IPS-18a (cell line): ENCODE results near the gene S100A2.

Source experiments
- H3K27ac ChIP-seq: one replicate; pipeline ENCODE4 v1.5.1; 2013; ENCODE audit warnings: low read length
- H3K27me3 ChIP-seq: one replicate; pipeline ENCODE4 v1.6.1; 2013; ENCODE audit warnings: mild to moderate bottlenecking, low read length; ENCODE audit not compliant: control insufficient read depth, insufficient read depth
- H3K36me3 ChIP-seq: one replicate; pipeline ENCODE4 v1.6.1; 2013; ENCODE audit warnings: low read depth, low read length; ENCODE audit not compliant: control insufficient read depth
- H3K4me1 ChIP-seq: one replicate; pipeline ENCODE4 v1.6.1; 2013; ENCODE audit warnings: low read depth, low read length; ENCODE audit not compliant: control insufficient read depth
- H3K4me3 ChIP-seq: one replicate; pipeline ENCODE4 v1.5.1; 2013; ENCODE audit warnings: low read length
- H3K9ac ChIP-seq: one replicate; pipeline ENCODE4 v1.6.1; 2013; ENCODE audit warnings: mild to moderate bottlenecking, low read length, moderate library complexity
- H3K9me3 ChIP-seq: one replicate; pipeline ENCODE4 v1.6.1; 2013; ENCODE audit warnings: low read depth, low read length; ENCODE audit not compliant: control insufficient read depth

S100A2 gene

DNA sequence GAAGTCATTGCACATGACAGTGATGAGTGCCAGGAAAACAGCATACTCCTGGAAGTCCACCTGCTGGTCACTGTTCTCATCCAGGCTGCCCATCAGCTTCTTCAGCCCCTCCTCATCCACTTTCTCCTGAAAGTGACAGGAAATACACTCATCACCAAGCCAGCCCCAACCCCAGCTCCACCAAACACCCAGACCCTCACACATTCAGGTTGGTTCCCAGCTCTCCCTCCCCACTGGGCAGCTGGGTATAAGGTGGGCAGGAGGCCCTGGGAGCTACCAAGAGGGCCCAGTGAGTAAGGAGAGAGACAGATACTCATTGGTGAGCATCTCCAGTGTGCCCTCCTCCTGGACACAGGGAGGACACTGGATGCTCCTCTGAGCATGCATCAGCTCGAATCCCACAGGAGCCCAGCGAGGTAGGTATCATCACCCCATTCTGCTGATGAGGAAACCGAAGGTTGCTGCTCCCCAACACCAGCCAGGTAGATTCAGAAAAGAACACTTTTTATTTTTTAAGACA is 4.1 kb downstream of the S100A2 start:
- Histone ChIP-seq H3K36me3 (no peaks in the 10 kb centered on the region), H3K27me3 (no peaks in the 10 kb centered on the region), H3K27ac (no peak overlapping the region), H3K9ac (no peak overlapping the region), H3K9me3 (no peaks in the 10 kb centered on the region), H3K4me1 (peaks cover 9% of the 10 kb centered on the region), H3K4me3 (no peak overlapping the region)

DNA sequence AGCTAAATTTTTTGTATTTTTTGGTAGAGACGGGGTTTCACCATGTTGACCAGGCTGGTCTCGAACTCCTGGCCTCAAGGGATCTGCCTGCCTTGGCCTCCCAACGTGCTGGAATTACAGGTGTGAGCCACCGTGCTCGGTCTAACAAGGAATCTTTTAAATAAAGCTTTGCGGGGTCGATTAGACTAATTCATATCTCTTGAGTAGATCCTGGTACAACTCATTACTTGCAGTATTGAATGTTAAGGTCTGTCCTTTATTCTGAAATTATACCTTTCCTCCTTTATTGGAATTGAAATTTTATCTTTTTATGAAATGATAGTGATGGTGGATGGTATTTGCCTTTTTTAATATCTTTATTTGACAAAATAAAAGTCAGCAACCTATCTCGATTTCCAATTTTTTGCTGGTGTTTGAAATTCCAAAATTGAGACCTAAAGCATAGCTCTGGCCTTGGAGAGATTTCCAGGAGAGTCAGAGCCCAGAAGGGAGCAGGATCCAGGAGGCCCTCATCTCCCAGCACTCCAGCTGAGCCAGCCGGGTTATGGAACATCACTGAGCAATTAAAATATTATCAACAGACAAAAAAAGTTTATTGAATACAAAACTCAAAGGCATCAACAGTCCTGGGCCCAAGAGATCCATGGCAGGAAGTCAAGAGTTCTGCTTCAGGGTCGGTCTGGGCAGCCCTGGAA is 4.7 kb downstream of the S100A2 start:
- Histone ChIP-seq H3K36me3 (no peaks in the 10 kb centered on the region), H3K27me3 (no peaks in the 10 kb centered on the region), H3K4me3 (no peak overlapping the region), H3K4me1 (peaks cover 7% of the 10 kb centered on the region), H3K9me3 (no peaks in the 10 kb centered on the region), H3K9ac (no peak overlapping the region), H3K27ac (no peak overlapping the region)

DNA sequence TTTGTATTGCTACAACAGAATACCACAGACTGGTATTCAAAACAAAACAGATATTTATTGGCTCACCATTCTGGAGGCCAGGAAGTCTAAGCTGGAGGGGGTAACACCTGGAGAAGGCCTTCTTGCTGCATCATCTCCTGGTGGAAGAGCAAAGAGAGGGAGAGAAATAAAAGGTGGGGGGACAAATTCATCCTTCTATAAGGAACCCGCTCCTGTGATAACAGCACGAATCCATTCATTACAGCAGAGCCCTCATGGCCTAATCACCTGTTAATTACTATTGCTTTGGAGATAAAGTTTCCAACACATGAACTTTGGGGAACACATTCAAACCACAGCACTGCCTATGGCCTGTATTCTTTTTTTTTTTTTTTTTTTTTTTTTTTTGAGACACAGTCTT is 5.4 kb downstream of the S100A2 start:
- H3K9ac ChIP-seq = no peak overlapping the region
- H3K36me3 ChIP-seq = no peaks in the 10 kb centered on the region
- no peaks in the 10 kb centered on the region for H3K27me3 ChIP-seq
- H3K4me1 ChIP-seq = peaks cover under 1% of the 10 kb centered on the region
- H3K9me3 ChIP-seq = no peaks in the 10 kb centered on the region
- H3K4me3 ChIP-seq = no peak overlapping the region
- H3K27ac ChIP-seq = no peak overlapping the region

DNA sequence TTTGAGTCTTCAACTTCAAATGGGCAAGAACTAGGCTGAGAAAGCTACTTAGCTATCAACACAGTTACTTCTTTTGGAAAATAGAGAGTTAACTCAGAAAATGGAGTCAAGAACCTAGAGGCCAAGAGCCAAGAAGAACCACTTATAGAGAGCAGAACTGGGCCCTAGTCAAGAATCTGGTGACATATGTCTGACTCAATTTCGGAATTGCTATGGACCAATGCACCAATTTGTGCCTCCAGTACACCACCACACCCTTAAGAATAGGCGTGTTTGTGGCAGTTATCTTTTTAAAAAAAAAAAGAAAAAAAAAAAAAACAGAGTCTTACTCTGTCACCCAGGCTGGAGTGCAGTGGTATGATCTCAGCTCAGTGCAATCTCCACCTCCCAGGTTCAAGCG is 7.8 kb downstream of the S100A2 start:
- Histone ChIP-seq H3K9ac (no peak overlapping the region), H3K4me1 (no peaks in the 10 kb centered on the region), H3K27ac (no peak overlapping the region), H3K27me3 (no peaks in the 10 kb centered on the region), H3K9me3 (no peaks in the 10 kb centered on the region), H3K4me3 (no peak overlapping the region), H3K36me3 (no peaks in the 10 kb centered on the region)

DNA sequence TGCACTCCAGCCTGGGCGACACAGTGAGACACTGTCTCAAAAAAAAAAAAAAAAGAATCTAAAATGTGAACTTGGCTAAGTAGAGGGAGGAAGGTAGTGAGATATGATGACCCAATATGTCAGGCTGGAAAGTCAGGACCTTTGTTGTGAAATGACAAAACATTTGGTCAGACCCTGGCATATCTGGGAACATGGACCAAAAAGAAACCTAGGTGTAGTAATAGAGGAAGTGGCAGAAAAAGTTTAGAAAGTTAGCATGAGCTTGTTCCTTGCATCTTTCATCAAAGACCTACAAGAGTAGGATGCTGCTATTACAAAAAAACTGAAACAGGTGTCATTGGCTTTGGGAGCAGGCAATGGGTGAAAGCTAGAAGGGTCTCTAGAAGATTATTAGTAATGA is 9.3 kb downstream of the S100A2 start:
- no peak overlapping the region for H3K27ac ChIP-seq
- H3K27me3 ChIP-seq = no peaks in the 10 kb centered on the region
- no peaks in the 10 kb centered on the region for H3K9me3 ChIP-seq
- no peak overlapping the region for H3K9ac ChIP-seq
- no peaks in the 10 kb centered on the region for H3K4me1 ChIP-seq
- no peak overlapping the region for H3K4me3 ChIP-seq
- no peaks in the 10 kb centered on the region for H3K36me3 ChIP-seq

DNA sequence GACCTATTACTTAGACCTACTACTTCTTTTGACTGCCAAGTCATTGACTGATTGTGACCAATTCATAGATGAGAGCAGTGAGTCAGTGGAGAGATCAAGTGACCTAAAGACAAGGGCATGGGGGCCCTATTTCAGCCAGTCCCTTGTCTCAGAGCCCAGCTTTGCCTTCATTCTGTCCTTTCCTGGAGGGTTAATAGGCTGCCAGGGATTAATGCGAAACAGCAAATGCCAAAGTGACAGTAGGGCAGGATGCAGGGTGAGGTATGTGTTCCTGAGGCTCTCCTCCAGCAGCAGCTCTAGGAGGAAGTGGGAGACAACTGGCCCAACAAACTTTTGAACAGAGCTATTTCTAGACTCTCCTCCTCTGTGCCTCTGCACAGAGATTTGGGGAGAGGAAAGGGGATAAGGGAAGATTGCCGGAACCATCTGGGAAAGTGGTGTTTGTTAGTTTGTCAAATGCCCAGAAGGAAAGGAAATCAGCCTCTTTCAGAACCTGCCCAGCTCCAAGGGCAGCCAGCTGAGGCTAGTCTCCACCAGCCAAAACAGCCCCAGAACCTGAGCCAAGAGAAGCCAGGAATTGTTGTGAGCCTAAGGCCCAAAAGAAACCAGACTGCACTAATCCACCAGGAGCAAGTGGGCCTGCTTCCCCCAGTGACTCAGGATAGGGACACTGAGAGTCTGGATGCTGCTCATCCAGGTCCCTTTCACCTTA is 11.7 kb downstream of the S100A2 start:
- H3K9me3 ChIP-seq = no peaks in the 10 kb centered on the region
- H3K4me1 ChIP-seq = peaks cover 5% of the 10 kb centered on the region
- no peaks in the 10 kb centered on the region for H3K27me3 ChIP-seq
- no peak overlapping the region for H3K9ac ChIP-seq
- H3K27ac ChIP-seq = no peak overlapping the region
- no peak overlapping the region for H3K4me3 ChIP-seq
- no peaks in the 10 kb centered on the region for H3K36me3 ChIP-seq

DNA sequence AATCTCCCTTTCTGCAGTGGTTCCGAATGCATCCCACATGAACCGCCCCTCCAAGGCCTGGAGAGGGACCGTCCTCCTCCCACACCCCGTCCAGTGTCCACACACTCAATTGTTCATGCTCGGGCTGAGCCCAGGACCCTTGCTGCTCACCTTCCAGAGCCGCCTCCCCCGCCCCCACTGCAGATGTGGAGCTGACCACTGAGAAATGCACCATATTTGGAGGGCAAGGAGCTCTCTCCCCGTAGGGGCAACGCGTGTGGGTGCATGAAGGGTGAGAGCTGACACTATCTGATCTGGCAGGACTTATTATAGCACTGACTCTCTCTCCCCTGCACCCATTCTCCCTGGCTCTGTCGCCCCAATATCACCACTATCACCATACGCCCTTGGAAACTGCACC is 12.5 kb downstream of the S100A2 start:
- Histone ChIP-seq H3K27ac (no peak overlapping the region), H3K36me3 (no peaks in the 10 kb centered on the region)

DNA sequence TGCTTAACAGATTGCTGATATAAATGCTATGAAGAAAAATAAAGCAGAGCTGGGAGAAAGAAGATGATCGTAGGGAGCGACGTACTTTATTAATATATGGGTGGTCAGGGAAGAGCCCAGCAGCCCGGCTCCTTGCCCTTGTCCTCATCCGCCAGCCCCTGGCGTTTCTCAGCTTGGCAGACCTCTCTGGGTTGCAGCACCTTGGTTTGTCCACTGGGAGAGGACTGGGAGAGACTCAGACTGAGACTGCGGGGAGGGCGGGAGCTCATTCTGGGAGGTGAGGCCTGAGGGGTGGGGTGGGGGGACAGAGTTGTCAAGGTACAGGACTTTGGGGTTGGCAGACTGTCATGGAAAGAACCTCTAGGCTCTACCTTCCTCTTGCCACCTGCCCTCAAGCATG is 13.3 kb downstream of the S100A2 start:
- H3K36me3 ChIP-seq = no peaks in the 10 kb centered on the region
- H3K4me1 ChIP-seq = peaks cover 5% of the 10 kb centered on the region
- H3K27ac ChIP-seq = no peak overlapping the region
- H3K9me3 ChIP-seq = no peaks in the 10 kb centered on the region
- H3K4me3 ChIP-seq = no peak overlapping the region
- H3K27me3 ChIP-seq = no peaks in the 10 kb centered on the region
- no peak overlapping the region for H3K9ac ChIP-seq

More for the DNA sequence above, 12.5 kb downstream of the S100A2 start:
- peaks cover 5% of the 10 kb centered on the region for H3K4me1 ChIP-seq
- no peaks in the 10 kb centered on the region for H3K9me3 ChIP-seq
- H3K27me3 ChIP-seq = no peaks in the 10 kb centered on the region
- no peak overlapping the region for H3K9ac ChIP-seq
- no peak overlapping the region for H3K4me3 ChIP-seq

DNA sequence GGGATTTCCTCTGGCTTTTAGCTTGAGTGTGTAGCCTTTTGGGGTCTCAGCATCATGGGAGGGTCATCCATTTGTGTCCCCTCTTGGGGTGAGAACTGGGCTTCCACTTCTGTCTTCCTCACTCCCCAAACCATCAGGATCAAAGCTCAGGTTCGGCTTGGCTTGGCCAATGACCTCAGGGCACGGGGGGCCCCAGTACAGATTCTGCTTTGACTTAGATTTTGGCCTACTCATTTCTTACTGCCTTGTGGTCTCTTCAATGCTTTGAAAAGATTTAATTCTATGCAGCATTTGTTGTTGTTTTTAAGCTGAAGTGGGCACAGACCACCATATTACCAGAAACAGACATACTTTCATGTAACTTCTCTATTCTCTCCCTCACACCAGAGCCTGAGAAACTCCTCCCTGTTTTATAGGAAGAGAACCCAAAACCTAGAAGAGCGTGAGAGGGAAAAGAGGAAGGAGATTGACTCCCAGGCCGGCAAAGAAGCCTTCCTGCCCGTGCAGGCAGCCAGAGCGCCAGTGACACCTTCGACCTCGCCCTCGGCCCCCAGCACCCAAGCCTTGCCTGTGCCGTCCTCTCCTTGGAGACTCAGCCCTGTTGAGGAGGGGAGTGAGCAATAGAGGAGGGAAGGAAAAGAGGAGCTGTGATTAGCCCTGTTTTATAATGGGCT is 14.7 kb downstream of the S100A2 start:
- H3K27ac ChIP-seq = no peak overlapping the region
- no peaks in the 10 kb centered on the region for H3K36me3 ChIP-seq
- no peaks in the 10 kb centered on the region for H3K9me3 ChIP-seq
- H3K4me3 ChIP-seq = no peak overlapping the region
- H3K27me3 ChIP-seq = no peaks in the 10 kb centered on the region
- no peak overlapping the region for H3K9ac ChIP-seq
- peaks cover 5% of the 10 kb centered on the region for H3K4me1 ChIP-seq

DNA sequence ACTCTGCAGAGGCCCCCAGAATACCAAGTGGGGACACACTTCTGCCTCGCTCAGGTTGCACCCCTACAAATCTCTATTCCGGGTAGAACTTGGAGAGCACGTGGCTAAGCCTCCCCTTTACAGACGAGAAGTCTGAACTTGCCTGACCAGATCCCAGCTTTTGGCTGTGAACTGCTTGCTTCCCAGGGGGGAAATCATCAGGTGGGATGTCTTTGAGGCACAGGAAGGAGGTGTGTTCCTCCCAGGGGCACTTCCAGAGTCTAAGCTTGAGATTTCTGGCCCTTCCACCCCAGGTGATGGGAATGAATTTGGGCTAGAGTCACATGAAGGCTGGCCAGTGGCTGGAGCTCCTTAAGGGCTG is 15.3 kb downstream of the S100A2 start:
- no peak overlapping the region for H3K4me3 ChIP-seq
- no peaks in the 10 kb centered on the region for H3K36me3 ChIP-seq
- H3K9ac ChIP-seq = no peak overlapping the region
- no peaks in the 10 kb centered on the region for H3K9me3 ChIP-seq
- no peak overlapping the region for H3K27ac ChIP-seq
- no peaks in the 10 kb centered on the region for H3K27me3 ChIP-seq
- H3K4me1 ChIP-seq = peaks cover 10% of the 10 kb centered on the region

DNA sequence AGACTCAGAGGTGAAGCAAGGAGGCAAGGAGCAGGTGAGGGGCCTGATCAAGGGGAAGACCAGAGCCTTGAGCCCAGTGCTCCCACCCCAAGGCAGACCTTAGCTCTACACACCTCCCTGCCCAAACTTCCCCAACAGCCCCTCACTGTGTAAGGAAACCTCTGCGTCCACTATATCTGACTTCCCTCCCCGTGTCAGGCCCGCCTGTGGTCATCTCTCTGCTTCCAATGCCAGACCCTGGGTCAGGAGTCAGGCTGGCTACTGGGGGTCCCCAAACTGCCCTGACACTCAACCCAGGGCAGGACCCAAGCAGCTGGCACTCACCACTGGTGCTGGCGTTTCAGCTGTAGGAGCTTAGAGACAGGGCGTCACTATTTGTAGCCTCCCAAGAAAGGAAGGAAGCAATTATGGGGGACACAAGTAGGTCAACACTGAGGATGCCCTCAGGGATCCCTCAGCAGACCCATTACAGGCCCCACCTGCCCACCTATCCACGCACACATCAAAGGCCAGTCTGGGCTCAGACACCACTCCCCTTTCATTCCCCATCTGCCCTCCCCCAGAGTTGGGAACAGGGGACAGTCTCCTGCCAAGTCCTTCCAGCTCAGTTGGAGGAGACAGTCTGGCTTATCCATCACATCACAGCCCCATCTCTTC is 15.8 kb downstream of the S100A2 start:
- Histone ChIP-seq H3K4me1 (peaks cover 15% of the 10 kb centered on the region), H3K4me3 (no peak overlapping the region), H3K9ac (no peak overlapping the region), H3K9me3 (no peaks in the 10 kb centered on the region), H3K36me3 (no peaks in the 10 kb centered on the region), H3K27ac (no peak overlapping the region), H3K27me3 (no peaks in the 10 kb centered on the region)
